H1 (cell line): ENCODE results near the gene YEATS4. TPM values are rescaled to one million over a fixed set of nuclear protein-coding genes. Genes with fewer than 3 reads are reported as not detected.

ENCODE experiments used
- CTCF ChIA-PET: fragments of 300-600 bp; sonication (Branson Sonifier 250); formaldehyde crosslinking; loops from one replicate; lab custom pipeline; 2021; ENCODE audit not compliant: partially characterized antibody; lab: Charles Lee
- POLR2A ChIA-PET: fragments of 300-600 bp; sonication (Branson Sonifier 250); formaldehyde crosslinking; loops from one replicate; lab custom pipeline; 2021; ENCODE audit warnings: inconsistent platforms; ENCODE audit not compliant: partially characterized antibody; lab: Charles Lee
- DNase-seq, 2 experiments: peaks; one replicate each; pipeline versions ENCODE4 v3.0.0 to v3.0.0-alpha.2; 2010 to 2022; ENCODE audit warnings: low spot score in 2 of 2, low read depth in 1 of 2, mixed read lengths in 1 of 2
- FAIRE-seq: peaks from 2 replicates; lab custom pipeline; 2011; peaks lifted over from hg19 to GRCh38; lab: Jason Lieb, UNC
- H2AFZ ChIP-seq: 2 replicates; pipeline ENCODE4 v1.8.1; 2012; ENCODE audit warnings: low read length, inconsistent platforms
- H2AK5ac ChIP-seq: 2 replicates; pipeline ENCODE4 v1.6.1; 2013; ENCODE audit warnings: low read depth, low read length
- H2BK120ac ChIP-seq: replicated peaks from 2 replicates; pipeline ENCODE3; 2013; ENCODE audit warnings: low read depth, low read length, inconsistent platforms
- H2BK12ac ChIP-seq: 2 replicates; pipeline ENCODE4 v1.6.1; 2013; ENCODE audit warnings: low read depth, low read length
- H2BK15ac ChIP-seq: 2 replicates; pipeline ENCODE4 v1.6.1; 2013; ENCODE audit warnings: low read length
- H2BK20ac ChIP-seq: 2 replicates; pipeline ENCODE4 v1.6.1; 2013; ENCODE audit warnings: low read length
- H2BK5ac ChIP-seq: 2 replicates; pipeline ENCODE4 v1.6.1; 2013; ENCODE audit warnings: low read depth, low read length
- H3K14ac ChIP-seq: 2 replicates; pipeline ENCODE4 v1.6.1; 2013; ENCODE audit warnings: inconsistent platforms; ENCODE audit not compliant: insufficient read length
- H3K18ac ChIP-seq: 2 replicates; pipeline ENCODE4 v1.6.1; 2013; ENCODE audit warnings: low read length; ENCODE audit errors: extremely low read depth
- H3K23ac ChIP-seq: 2 replicates; pipeline ENCODE4 v1.6.1; 2013; ENCODE audit warnings: inconsistent platforms; ENCODE audit not compliant: insufficient read length
- H3K23me2 ChIP-seq: 2 replicates; pipeline ENCODE4 v1.6.1; 2013; ENCODE audit warnings: low read depth, low read length
- H3K27ac ChIP-seq: 2 replicates; pipeline ENCODE4 v1.6.1; 2011; ENCODE audit warnings: low read depth, low read length, inconsistent platforms
- H3K27me3 ChIP-seq, 4 experiments: replicated peaks in 1 of 4; 1 replicate in 1 of 4; 2 replicates in 3 of 4; pipeline versions ENCODE4 v1.6.1 to v1.8.1; 2011 to 2013; ENCODE audit warnings: low read length in 3 of 4, mild to moderate bottlenecking in 3 of 4, inconsistent platforms in 2 of 4, mixed read lengths in 2 of 4, moderate library complexity in 1 of 4; ENCODE audit not compliant: control insufficient read depth in 3 of 4, insufficient read depth in 3 of 4; ENCODE audit errors: extremely low read depth in 1 of 4
- H3K36me3 ChIP-seq, 4 experiments: 2 replicates each; pipeline versions ENCODE4 v1.6.1 to v1.8.1; 2011 to 2013; ENCODE audit warnings: mild to moderate bottlenecking in 4 of 4, low read length in 3 of 4, moderate library complexity in 2 of 4, control low read depth in 1 of 4, inconsistent platforms in 1 of 4; ENCODE audit not compliant: insufficient read depth in 4 of 4, control insufficient read depth in 2 of 4
- H3K4ac ChIP-seq: replicated peaks from 2 replicates; pipeline ENCODE3; 2013; ENCODE audit warnings: low read length, low read depth, mixed read lengths, inconsistent platforms; ENCODE audit not compliant: insufficient read length
- H3K4me1 ChIP-seq, 4 experiments: replicated peaks in 1 of 4; 1 replicate in 1 of 4; 2 replicates in 3 of 4; pipeline versions ENCODE4 v1.6.1 to v1.8.1; 2011 to 2013; ENCODE audit warnings: low read length in 3 of 4, inconsistent platforms in 2 of 4, mixed read lengths in 1 of 4; ENCODE audit not compliant: insufficient read depth in 4 of 4, control insufficient read depth in 3 of 4
- H3K4me2 ChIP-seq, 2 experiments: 2 replicates each; pipeline versions ENCODE4 v1.6.1 to v1.8.1; 2011 to 2013; ENCODE audit warnings: low read depth in 2 of 2, low read length in 2 of 2, control low read depth in 1 of 2, inconsistent platforms in 1 of 2, mild to moderate bottlenecking in 1 of 2; ENCODE audit not compliant: insufficient read depth in 1 of 2
- H3K4me3 ChIP-seq, 4 experiments: fragments of 200-600, 300-600 bp in 1 of 4; sonication (generic), shearing (Covaris generic), sonication (Bioruptor Twin) in 1 of 4; 2 replicates each; pipeline versions ENCODE4 v1.5.1 to v1.8.1; 2011 to 2016; ENCODE audit warnings: low read length in 4 of 4, low read depth in 3 of 4, control low read depth in 2 of 4, inconsistent platforms in 2 of 4, mild to moderate bottlenecking in 2 of 4, mixed read lengths in 1 of 4, moderate library complexity in 1 of 4; ENCODE audit not compliant: insufficient read depth in 2 of 4; ENCODE audit errors: extremely low read depth in 1 of 4
- H3K56ac ChIP-seq: replicated peaks from 2 replicates; pipeline ENCODE3; 2013; ENCODE audit warnings: low read depth, mild to moderate bottlenecking, mixed read lengths, low read length, inconsistent platforms; ENCODE audit not compliant: insufficient read length
- H3K79me1 ChIP-seq: 2 replicates; pipeline ENCODE4 v1.6.1; 2013; ENCODE audit warnings: low read depth, low read length, control low read depth
- H3K79me2 ChIP-seq, 2 experiments: 2 replicates each; pipeline versions ENCODE4 v1.6.1 to v1.8.1; 2012 to 2013; ENCODE audit warnings: low read length in 2 of 2, mild to moderate bottlenecking in 2 of 2, inconsistent platforms in 1 of 2; ENCODE audit not compliant: insufficient read depth in 2 of 2, control insufficient read depth in 1 of 2
- H3K9ac ChIP-seq, 4 experiments: replicated peaks in 1 of 4; 1 replicate in 1 of 4; 2 replicates in 3 of 4; pipeline versions ENCODE4 v1.6.1 to v1.8.1; 2011 to 2013; ENCODE audit warnings: low read depth in 3 of 4, low read length in 3 of 4, control low read depth in 2 of 4, mild to moderate bottlenecking in 2 of 4, moderate library complexity in 2 of 4, inconsistent platforms in 1 of 4; ENCODE audit errors: extremely low read depth in 1 of 4
- H3K9me3 ChIP-seq, 2 experiments: 2 replicates each; pipeline versions ENCODE4 v1.6.1 to v1.8.1; 2012 to 2013; ENCODE audit warnings: mild to moderate bottlenecking in 2 of 2, moderate library complexity in 2 of 2, control low read depth in 1 of 2, inconsistent platforms in 1 of 2, low read depth in 1 of 2, low read length in 1 of 2, mixed read lengths in 1 of 2; ENCODE audit not compliant: insufficient read depth in 2 of 2
- H4K20me1 ChIP-seq, 2 experiments: replicated peaks in 1 of 2; 2 replicates each; pipeline versions ENCODE3 to v1.8.1; 2011 to 2013; ENCODE audit warnings: inconsistent platforms in 2 of 2, low read length in 2 of 2, mild to moderate bottlenecking in 1 of 2; ENCODE audit not compliant: insufficient read depth in 2 of 2, control insufficient read depth in 1 of 2
- H4K5ac ChIP-seq: 2 replicates; pipeline ENCODE4 v1.6.1; 2013; ENCODE audit warnings: low read length, low read depth, mixed read lengths, inconsistent platforms; ENCODE audit not compliant: insufficient read length
- H4K8ac ChIP-seq: 2 replicates; pipeline ENCODE4 v1.8.0; 2013; ENCODE audit warnings: mild to moderate bottlenecking, moderate library complexity, low read length, inconsistent platforms; ENCODE audit not compliant: insufficient read depth; ENCODE audit errors: extremely low read depth
- H4K91ac ChIP-seq: replicated peaks from 2 replicates; pipeline ENCODE3; 2013; ENCODE audit warnings: low read length, mixed read lengths, inconsistent platforms; ENCODE audit not compliant: insufficient read length
- E2F6 ChIP-seq: IDR thresholded peaks from 2 replicates; pipeline ENCODE4 v1.6.1; 2012; ENCODE audit warnings: inconsistent platforms
- MAX ChIP-seq: IDR thresholded peaks from 2 replicates; pipeline ENCODE4 v1.6.1; 2012; ENCODE audit warnings: inconsistent platforms
- SIRT6 ChIP-seq: IDR thresholded peaks from one replicate; pipeline ENCODE4 v1.7.1; 2012; ENCODE audit warnings: low read length, inconsistent platforms
- TEAD4 ChIP-seq: IDR thresholded peaks from 2 replicates; pipeline ENCODE4 v1.6.1; 2012; ENCODE audit warnings: low read depth, low read length, inconsistent platforms, mixed read lengths
- WGBS, 2 experiments: shearing (Covaris generic) in 1 of 2; methylation state at CpG; one replicate each; pipeline versions ENCODE4 v1.1.6 to v1.1.7; 2013 to 2015; ENCODE audit warnings: low lambda C conversion rate in 2 of 2, mixed read lengths in 2 of 2, inconsistent platforms in 1 of 2, low coverage in 1 of 2, missing lambda C conversion rate in 1 of 2; ENCODE audit not compliant: insufficient replicate concordance in 2 of 2, insufficient coverage in 1 of 2, insufficient read length in 1 of 2; ENCODE audit errors: extremely low coverage in 1 of 2, missing lambda C conversion rate in 1 of 2; 5-methylcytosine and 5-hydroxymethylcytosine counted together
- polyA plus RNA-seq, 7 experiments: library from polyadenylated mRNA; depleted of rRNA in 3 of 7; stranded (reverse) in 5 of 7; unstranded in 2 of 7; fragments of >200 nt in 5 of 7; fragments of 200-250 nt in 2 of 7; gene quantifications; 1 replicate in 5 of 7; 2 replicates in 1 of 7; 4 replicates in 1 of 7; pipeline versions ENCODE4 v1.2.1 to v1.2.3, GENCODE V29; 2011 to 2013; ENCODE audit warnings: missing spikeins in 2 of 7, mixed read lengths in 2 of 7
- total RNA-seq: library from RNA; stranded (reverse); fragmentation: NEBNext Ultra II Directional; extraction: Animal tissue kit (Norgen Biotek cat#: 25700); gene quantifications from 2 replicates; pipeline ENCODE4 v1.2.1, GENCODE V29; 2021

YEATS4 gene
- total and polyA plus RNA-seq, 2 of the 8 experiments (the other 6 are each of a cell fraction or from before 2014, with no cell fraction given) = 25.7 to 32.5 TPM

- peak overlapping the region; percentile 99 for H2AFZ ChIP-seq
- no peak overlapping the region for H4K8ac ChIP-seq
- peak overlapping the region; percentile 34 for H4K91ac ChIP-seq
- H3K23ac ChIP-seq = no peak overlapping the region
- H3K18ac ChIP-seq = peak overlapping the region; percentile 17; the same call in 1 of the 2 replicates
- no peak overlapping the region for H3K56ac ChIP-seq
- no peak overlapping the region for H2AK5ac ChIP-seq
- H3K4me2 ChIP-seq = no peak overlapping the region
- no peak overlapping the region for H3K4me3 ChIP-seq
- ChIA-PET CTCF (no interaction called here), POLR2A (interaction anchor here (1.3 kb wide), 1 partner anchor 24 kb away, joined by 4 read pairs; no protein-coding TSS in a partner anchor)
- no peak overlapping the region for H3K27ac ChIP-seq
- H3K9me3 ChIP-seq = no peaks in the 10 kb centered on the region
- H2BK12ac ChIP-seq = no peak overlapping the region
- TF ChIP-seq E2F6 (peak; percentile 52; the same call in 1 of the 2 replicates), SIRT6 (no peak), TEAD4 (no peak), MAX (0 out of 2 replicates have a peak, but pooled peaks have one; percentile 33)
- peak overlapping the region; percentile 26 for H4K5ac ChIP-seq
- H3K4me1 ChIP-seq = peaks cover 0 to 5% (median under 1%) of the 10 kb centered on the region in 4 experiments; a peak in 5 of 7 replicates
- H3K36me3 ChIP-seq = no peaks in the 10 kb centered on the region
- H3K4ac ChIP-seq = no peak overlapping the region
- no peaks in the 10 kb centered on the region for H3K27me3 ChIP-seq
- H3K79me2 ChIP-seq = no peaks in the 10 kb centered on the region
- no peak overlapping the region for H3K14ac ChIP-seq
- DNase-seq (no peak), FAIRE-seq (no peak)
- H2BK120ac ChIP-seq = no peak overlapping the region
- H2BK15ac ChIP-seq = no peak overlapping the region
- no peak overlapping the region for H2BK5ac ChIP-seq
- 0 out of 2 replicates have a peak overlapping the region, but pooled peaks have one; percentile 36 for H2BK20ac ChIP-seq
- no peak overlapping the region for H3K9ac ChIP-seq
- no peaks in the 10 kb centered on the region; the same call in 1 of the 2 replicates for H3K23me2 ChIP-seq
- no peaks in the 10 kb centered on the region for H4K20me1 ChIP-seq
- WGBS, 2 experiments = 100% methylated on average over 1 of the region's 1 CpG; no CpG with 5 or more reads in 1 of the 2 experiments
- no peaks in the 10 kb centered on the region for H3K79me1 ChIP-seq
These were observed 4.9 kb upstream of the YEATS4 start for GRCh38 chr12:69354556-69355187.
